IPS-18a (cell line): Measurements from ENCODE around the gene BIRC2.

Experiments
- H3K27ac ChIP-seq: one replicate; pipeline ENCODE4 v1.5.1; 2013; ENCODE audit warnings: low read length
- H3K27me3 ChIP-seq: one replicate; pipeline ENCODE4 v1.6.1; 2013; ENCODE audit warnings: mild to moderate bottlenecking, low read length; ENCODE audit not compliant: control insufficient read depth, insufficient read depth
- H3K36me3 ChIP-seq: one replicate; pipeline ENCODE4 v1.6.1; 2013; ENCODE audit warnings: low read depth, low read length; ENCODE audit not compliant: control insufficient read depth
- H3K4me1 ChIP-seq: one replicate; pipeline ENCODE4 v1.6.1; 2013; ENCODE audit warnings: low read depth, low read length; ENCODE audit not compliant: control insufficient read depth
- H3K4me3 ChIP-seq: one replicate; pipeline ENCODE4 v1.5.1; 2013; ENCODE audit warnings: low read length
- H3K9ac ChIP-seq: one replicate; pipeline ENCODE4 v1.6.1; 2013; ENCODE audit warnings: mild to moderate bottlenecking, low read length, moderate library complexity
- H3K9me3 ChIP-seq: one replicate; pipeline ENCODE4 v1.6.1; 2013; ENCODE audit warnings: low read depth, low read length; ENCODE audit not compliant: control insufficient read depth

Gene BIRC2

GRCh38 chr11:102395720-102396393 is 48.8 kb downstream of the BIRC2 start:
- H3K4me3 ChIP-seq, result no peak overlapping the region
- H3K27ac ChIP-seq, result no peak overlapping the region
- peaks cover 26% of the 10 kb centered on the region for H3K36me3 ChIP-seq
- no peaks in the 10 kb centered on the region for H3K9me3 ChIP-seq
- H3K27me3 ChIP-seq, result no peaks in the 10 kb centered on the region
- H3K4me1 ChIP-seq, result no peaks in the 10 kb centered on the region
- no peak overlapping the region for H3K9ac ChIP-seq

GRCh38 chr11:102396708-102397563 is 49.9 kb downstream of the BIRC2 start:
- H3K27ac ChIP-seq, result no peak overlapping the region
- no peaks in the 10 kb centered on the region for H3K4me1 ChIP-seq
- H3K4me3 ChIP-seq, result no peak overlapping the region
- no peaks in the 10 kb centered on the region for H3K9me3 ChIP-seq
- H3K9ac ChIP-seq, result no peak overlapping the region
- no peaks in the 10 kb centered on the region for H3K27me3 ChIP-seq
- H3K36me3 ChIP-seq, result peaks cover 37% of the 10 kb centered on the region

GRCh38 chr11:102398297-102398696 is 51.3 kb downstream of the BIRC2 start:
- Histone ChIP-seq H3K9me3 (no peaks in the 10 kb centered on the region), H3K4me3 (no peak overlapping the region), H3K27ac (no peak overlapping the region), H3K4me1 (no peaks in the 10 kb centered on the region), H3K9ac (no peak overlapping the region), H3K36me3 (peaks cover 39% of the 10 kb centered on the region), H3K27me3 (no peaks in the 10 kb centered on the region)

DNA sequence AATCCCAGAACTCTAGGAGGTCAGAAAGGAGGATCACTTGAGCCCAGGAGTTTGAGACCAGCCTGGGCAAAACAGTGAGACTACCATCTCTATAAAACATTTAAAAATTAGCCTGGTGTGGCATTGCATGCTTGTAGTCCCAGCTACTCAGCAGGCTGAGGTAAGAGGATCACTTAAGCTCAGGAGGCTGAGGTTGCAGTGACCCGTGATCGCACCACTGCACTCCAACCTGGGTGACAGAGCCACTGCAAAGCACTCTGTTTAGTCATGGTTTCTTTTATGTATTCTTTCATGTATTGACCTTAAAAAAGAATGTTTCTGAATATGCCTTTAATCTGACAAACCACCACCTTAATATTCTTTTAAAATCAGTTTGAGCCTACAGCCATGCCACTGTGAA is 52.2 kb downstream of the BIRC2 start:
- peaks cover 39% of the 10 kb centered on the region for H3K36me3 ChIP-seq
- H3K9ac ChIP-seq, result no peak overlapping the region
- no peak overlapping the region for H3K4me3 ChIP-seq
- no peak overlapping the region for H3K27ac ChIP-seq
- no peaks in the 10 kb centered on the region for H3K4me1 ChIP-seq
- H3K27me3 ChIP-seq, result no peaks in the 10 kb centered on the region
- no peaks in the 10 kb centered on the region for H3K9me3 ChIP-seq

- Histone ChIP-seq H3K9ac (no peak overlapping the region), H3K27me3 (no peaks in the 10 kb centered on the region), H3K4me3 (no peak overlapping the region), H3K36me3 (peaks cover 39% of the 10 kb centered on the region), H3K9me3 (no peaks in the 10 kb centered on the region), H3K4me1 (no peaks in the 10 kb centered on the region), H3K27ac (no peak overlapping the region)
Measured at GRCh38 chr11:102400603-102401002, 53.6 kb downstream of the BIRC2 start.

DNA sequence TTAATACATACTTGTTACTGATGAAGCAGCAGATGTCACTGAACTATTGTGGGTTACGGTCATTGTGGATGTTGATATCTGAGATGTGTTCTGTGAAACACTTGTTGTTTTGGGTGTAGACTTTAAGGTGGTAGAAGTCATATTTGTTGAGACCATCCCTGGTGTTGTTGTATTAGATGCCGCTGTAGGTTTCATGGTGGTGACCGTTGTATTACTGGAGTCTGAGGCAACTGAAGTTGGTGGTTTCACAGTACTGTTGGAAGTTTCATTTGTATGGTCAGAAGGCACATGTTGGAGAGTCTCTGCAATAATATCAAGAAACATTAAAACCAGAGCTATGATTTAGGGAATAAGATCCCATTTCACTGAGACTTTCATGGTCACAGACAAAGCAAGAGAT is 54.9 kb downstream of the BIRC2 start:
- H3K36me3 ChIP-seq, result peaks cover 39% of the 10 kb centered on the region
- no peak overlapping the region for H3K27ac ChIP-seq
- no peaks in the 10 kb centered on the region for H3K27me3 ChIP-seq

GRCh38 chr11:102402548-102402947 is 55.5 kb downstream of the BIRC2 start:
- H3K9ac ChIP-seq, result no peak overlapping the region
- H3K4me1 ChIP-seq, result no peaks in the 10 kb centered on the region
- H3K27ac ChIP-seq, result no peak overlapping the region
- H3K27me3 ChIP-seq, result no peaks in the 10 kb centered on the region
- no peak overlapping the region for H3K4me3 ChIP-seq
- H3K9me3 ChIP-seq, result no peaks in the 10 kb centered on the region
- peaks cover 34% of the 10 kb centered on the region for H3K36me3 ChIP-seq

More for the DNA sequence above, 54.9 kb downstream of the BIRC2 start:
- H3K9me3 ChIP-seq, result no peaks in the 10 kb centered on the region
- H3K9ac ChIP-seq, result no peak overlapping the region
- no peaks in the 10 kb centered on the region for H3K4me1 ChIP-seq
- H3K4me3 ChIP-seq, result no peak overlapping the region

DNA sequence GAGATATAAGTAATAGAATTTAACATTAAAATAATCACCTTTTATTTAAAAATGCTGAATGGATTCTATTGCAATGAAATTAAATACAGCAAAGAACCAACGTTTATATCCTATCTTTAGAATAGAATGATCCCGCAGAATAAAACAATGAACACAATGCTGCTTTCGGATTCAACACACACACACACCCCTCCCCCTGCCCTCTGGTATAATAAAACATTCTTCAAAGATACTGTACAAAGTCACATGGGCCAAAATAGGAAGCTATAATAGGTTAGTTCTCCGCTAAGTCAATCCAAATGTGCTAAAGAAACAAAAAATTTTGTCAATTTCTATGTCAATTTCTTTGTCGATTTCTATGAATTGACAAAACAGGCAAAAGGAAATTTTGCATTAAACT is 58.5 kb downstream of the BIRC2 start:
- Histone ChIP-seq H3K4me1 (no peaks in the 10 kb centered on the region), H3K4me3 (no peak overlapping the region), H3K27me3 (no peaks in the 10 kb centered on the region), H3K9me3 (no peaks in the 10 kb centered on the region), H3K27ac (no peak overlapping the region), H3K36me3 (peaks cover 16% of the 10 kb centered on the region), H3K9ac (no peak overlapping the region)

DNA sequence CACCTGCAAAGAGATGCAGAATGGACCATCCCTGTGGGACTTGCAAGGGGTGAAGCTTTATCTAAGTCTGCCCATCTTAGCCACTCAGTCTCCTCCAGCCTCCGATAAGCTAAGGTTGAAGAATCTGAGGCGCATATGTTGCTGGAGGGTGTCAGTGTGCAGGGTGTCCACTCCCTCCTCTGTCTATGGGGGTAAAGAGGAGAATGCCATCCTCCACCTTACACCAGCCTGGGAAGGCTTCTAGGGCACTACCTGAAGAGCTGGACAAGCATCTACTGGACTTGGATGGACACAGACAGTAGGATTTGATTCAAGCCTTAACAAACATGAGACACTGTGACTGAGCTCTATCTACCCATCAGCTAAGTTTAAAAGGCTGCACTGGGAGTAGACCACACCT is 59.1 kb downstream of the BIRC2 start:
- no peak overlapping the region for H3K27ac ChIP-seq
- no peaks in the 10 kb centered on the region for H3K27me3 ChIP-seq
- no peak overlapping the region for H3K4me3 ChIP-seq
- H3K9ac ChIP-seq, result no peak overlapping the region
- no peaks in the 10 kb centered on the region for H3K9me3 ChIP-seq
- no peaks in the 10 kb centered on the region for H3K4me1 ChIP-seq
- peaks cover 10% of the 10 kb centered on the region for H3K36me3 ChIP-seq

- Histone ChIP-seq H3K4me3 (no peak overlapping the region), H3K9ac (no peak overlapping the region), H3K4me1 (no peaks in the 10 kb centered on the region), H3K27ac (no peak overlapping the region), H3K27me3 (no peaks in the 10 kb centered on the region), H3K9me3 (no peaks in the 10 kb centered on the region), H3K36me3 (no peaks in the 10 kb centered on the region)
Measured at GRCh38 chr11:102407901-102408300, 60.9 kb downstream of the BIRC2 start.

DNA sequence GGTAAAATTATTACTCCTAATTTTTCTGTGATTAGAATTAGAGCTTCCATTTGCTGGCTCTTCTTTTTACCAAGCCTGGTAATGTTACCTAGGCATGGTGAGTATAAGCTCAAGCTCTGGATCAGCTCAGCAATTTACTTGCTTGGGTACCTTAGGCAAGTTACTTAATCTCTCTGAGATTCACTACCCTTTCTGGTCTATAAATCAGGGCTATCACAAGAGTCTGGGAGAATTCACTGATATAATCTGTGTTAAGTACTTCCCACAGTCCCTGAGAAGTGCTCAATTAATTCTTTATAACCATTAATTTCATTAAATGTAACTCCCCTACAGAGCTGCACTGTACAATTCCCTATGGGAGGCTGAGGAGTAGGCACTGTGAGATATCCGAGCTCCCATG is 61.3 kb downstream of the BIRC2 start:
- H3K4me3 ChIP-seq, result no peak overlapping the region
- H3K27ac ChIP-seq, result no peak overlapping the region
- H3K9ac ChIP-seq, result no peak overlapping the region
- no peaks in the 10 kb centered on the region for H3K36me3 ChIP-seq
- H3K4me1 ChIP-seq, result no peaks in the 10 kb centered on the region
- no peaks in the 10 kb centered on the region for H3K9me3 ChIP-seq
- no peaks in the 10 kb centered on the region for H3K27me3 ChIP-seq

- H3K36me3 ChIP-seq, result no peaks in the 10 kb centered on the region
Measured at GRCh38 chr11:102410382-102410784, 63.4 kb downstream of the BIRC2 start.

More at GRCh38 chr11:102410382-102410784, 63.4 kb downstream of the BIRC2 start:
- H3K9ac ChIP-seq, result no peak overlapping the region
- no peak overlapping the region for H3K4me3 ChIP-seq
- no peaks in the 10 kb centered on the region for H3K27me3 ChIP-seq
- H3K9me3 ChIP-seq, result no peaks in the 10 kb centered on the region
- H3K27ac ChIP-seq, result no peak overlapping the region
- H3K4me1 ChIP-seq, result no peaks in the 10 kb centered on the region
